Fibroblast of lung (primary cell): ENCODE measurements around the gene FMNL2. TPM values are rescaled to one million over a fixed set of nuclear protein-coding genes. Genes with fewer than 3 reads are reported as not detected.

Source experiments
- DNase-seq, 2 donors: peaks; one replicate each; pipeline versions ENCODE4 v3.0.0 to v3.0.0-alpha.2; 2010; ENCODE audit warnings: low read depth in 2 of 2
- H2AFZ ChIP-seq: 2 replicates; pipeline ENCODE4 v1.5.1; 2012; ENCODE audit warnings: low read length, control low read depth, inconsistent platforms
- H3K27ac ChIP-seq: 2 replicates; pipeline ENCODE4 v1.5.1; 2011; ENCODE audit warnings: low read length, control low read depth; ENCODE audit not compliant: insufficient read depth
- H3K27me3 ChIP-seq: 2 replicates; pipeline ENCODE4 v1.5.1; 2011; ENCODE audit warnings: mild to moderate bottlenecking, low read length; ENCODE audit not compliant: control insufficient read depth, insufficient read depth
- H3K36me3 ChIP-seq: 2 replicates; pipeline ENCODE4 v1.5.1; 2011; ENCODE audit warnings: low read length; ENCODE audit not compliant: control insufficient read depth, insufficient read depth
- H3K4me1 ChIP-seq: 2 replicates; pipeline ENCODE4 v1.5.1; 2011; ENCODE audit warnings: low read length; ENCODE audit not compliant: control insufficient read depth, insufficient read depth; ENCODE audit errors: extremely low read depth
- H3K4me2 ChIP-seq: 2 replicates; pipeline ENCODE4 v1.5.1; 2011; ENCODE audit warnings: low read length, control low read depth; ENCODE audit not compliant: insufficient read depth; ENCODE audit errors: extremely low read depth
- H3K4me3 ChIP-seq, 4 experiments: fragments of 200-600 bp in 1 of 4; sonication (generic) in 1 of 4; replicated peaks in 1 of 4; 2 replicates each; pipeline ENCODE4 v1.5.1; 2011 to 2016; ENCODE audit warnings: low read length in 4 of 4, low read depth in 3 of 4, mild to moderate bottlenecking in 3 of 4, control low read depth in 2 of 4, inconsistent platforms in 1 of 4, mixed read lengths in 1 of 4; ENCODE audit not compliant: insufficient read depth in 1 of 4; ENCODE audit errors: control extremely low read depth in 1 of 4
- H3K79me2 ChIP-seq: 2 replicates; pipeline ENCODE4 v1.5.1; 2012; ENCODE audit warnings: mild to moderate bottlenecking, low read length, inconsistent platforms; ENCODE audit not compliant: control insufficient read depth, insufficient read depth
- H3K9ac ChIP-seq: 2 replicates; pipeline ENCODE4 v1.5.1; 2011; ENCODE audit warnings: mild to moderate bottlenecking, low read length, control low read depth; ENCODE audit not compliant: insufficient read depth
- H3K9me3 ChIP-seq: 2 replicates; pipeline ENCODE4 v1.5.1; 2012; ENCODE audit warnings: low read depth, low read length; ENCODE audit not compliant: control insufficient read depth, insufficient read depth
- H4K20me1 ChIP-seq: 2 replicates; pipeline ENCODE4 v1.5.1; 2011; ENCODE audit warnings: low read length; ENCODE audit not compliant: control insufficient read depth, insufficient read depth; ENCODE audit errors: extremely low read depth
- CTCF ChIP-seq, 2 donors: IDR thresholded peaks in 1 of 2; conservative IDR thresholded peaks in 1 of 2; 1 replicate in 1 of 2; 2 replicates in 1 of 2; pipeline ENCODE4 v1.5.1; 2011 to 2012; ENCODE audit warnings: low read length in 2 of 2, control low read depth in 1 of 2, inconsistent platforms in 1 of 2, low read depth in 1 of 2, mild to moderate bottlenecking in 1 of 2
- EZH2 ChIP-seq: IDR thresholded peaks from 2 replicates; pipeline ENCODE4 v1.5.1; 2012; ENCODE audit warnings: low read length, control low read depth, mild to moderate bottlenecking; ENCODE audit errors: missing control alignments
- polyA plus RNA-seq, 2 donors: library from polyadenylated mRNA; depleted of rRNA in 1 of 2; stranded (reverse) in 1 of 2; unstranded in 1 of 2; fragments of >200 nt; gene quantifications; 2 replicates each; pipeline ENCODE4 v1.2.1, GENCODE V29; 2011 to 2012; ENCODE audit warnings: missing spikeins in 1 of 2
- total RNA-seq: library from RNA; depleted of rRNA; stranded (reverse); fragments of >200 nt; gene quantifications from 2 replicates; pipeline ENCODE4 v1.2.1, GENCODE V29; 2014

The FMNL2 gene
- total and polyA plus RNA-seq, 2 donors (not counting 1 experiment from before 2014, with no cell fraction given), result 12.0 to 30.2 TPM

GRCh38 chr2:152350155-152350679 lies 15.2 kb downstream of the FMNL2 start:
- Histone ChIP-seq H3K36me3 (no peaks in the 10 kb centered on the region), H4K20me1 (no peaks in the 10 kb centered on the region), H3K4me3 (no peak overlapping the region), H3K9me3 (no peaks in the 10 kb centered on the region), H3K27ac (no peak overlapping the region), H3K4me2 (no peak overlapping the region), H3K79me2 (peaks cover 12% of the 10 kb centered on the region), H2AFZ (no peak overlapping the region), H3K9ac (no peak overlapping the region), H3K27me3 (no peaks in the 10 kb centered on the region), H3K4me1 (no peaks in the 10 kb centered on the region)
- no peak for TF ChIP-seq EZH2
- no peak for TF ChIP-seq CTCF (conservative IDR thresholded peaks at IDR 0.05 in 1 of 2, IDR thresholded peaks at IDR 0.05 in 1 of 2; ENCODE audit: low read depth in 1 of 2, low read length in 2 of 2)
- DNase-seq, result no peak

- Histone ChIP-seq H3K79me2 (peaks cover 12% of the 10 kb centered on the region), H3K27ac (no peak overlapping the region), H3K9ac (no peak overlapping the region), H3K36me3 (no peaks in the 10 kb centered on the region), H3K9me3 (no peaks in the 10 kb centered on the region), H3K4me2 (no peak overlapping the region), H4K20me1 (no peaks in the 10 kb centered on the region), H2AFZ (no peak overlapping the region), H3K4me3 (no peak overlapping the region), H3K27me3 (no peaks in the 10 kb centered on the region), H3K4me1 (no peaks in the 10 kb centered on the region)
- TF ChIP-seq EZH2 (no peak), CTCF (conservative IDR thresholded peaks at IDR 0.05 in 1 of 2, IDR thresholded peaks at IDR 0.05 in 1 of 2; ENCODE audit: low read depth in 1 of 2, low read length in 2 of 2) (no peak)
- no peak for DNase-seq
These were observed 17.6 kb downstream of the FMNL2 start for GRCh38 chr2:152352616-152353015.

GRCh38 chr2:152353364-152353763 lies 18.4 kb downstream of the FMNL2 start:
- no peaks in the 10 kb centered on the region for H4K20me1 ChIP-seq
- H3K4me2 ChIP-seq, result no peak overlapping the region
- peaks cover 12% of the 10 kb centered on the region for H3K79me2 ChIP-seq
- H3K9ac ChIP-seq, result no peak overlapping the region
- H3K4me1 ChIP-seq, result no peaks in the 10 kb centered on the region
- no peak overlapping the region for H2AFZ ChIP-seq
- H3K27me3 ChIP-seq, result no peaks in the 10 kb centered on the region
- no peak for DNase-seq
- TF ChIP-seq EZH2, result no peak
- TF ChIP-seq CTCF (conservative IDR thresholded peaks at IDR 0.05 in 1 of 2, IDR thresholded peaks at IDR 0.05 in 1 of 2; ENCODE audit: low read depth in 1 of 2, low read length in 2 of 2), result no peak
- H3K36me3 ChIP-seq, result no peaks in the 10 kb centered on the region
- no peak overlapping the region for H3K4me3 ChIP-seq
- no peaks in the 10 kb centered on the region for H3K9me3 ChIP-seq
- H3K27ac ChIP-seq, result no peak overlapping the region
